Posterior vena cava (tissue), 2 donors: ENCODE data around the gene LRRK1. TPM values are rescaled to one million over a fixed set of nuclear protein-coding genes. Genes with fewer than 3 reads are reported as not detected.
A peak's percentile ranks its signal among the peaks of the same experiment; 100 is the strongest.

ENCODE experiments used
- DNase-seq: peaks from one replicate; pipeline ENCODE4 v3.0.0-alpha.2; 2020; ENCODE audit warnings: low spot score
- intact Hi-C, 2 donors: fragments of 100-400 bp; cut with DNase I; formaldehyde crosslinking; loops; one replicate each; pipeline versions ENCODE4 v1.14.1 to v1.14.2; 2022 to 2023
- long read RNA-seq, 2 donors: library from polyadenylated mRNA; unstranded; transcript quantifications; one replicate each; pipeline ENCODE4 v2.0.0, GENCODE V29; 2020 to 2021
- total RNA-seq, 2 donors: library from RNA; stranded (reverse); fragmentation: NEBNext Ultra II Directional; extraction: Animal tissue kit (Norgen Biotek cat#: 25700); gene quantifications; one replicate each; pipeline ENCODE4 v1.2.1, GENCODE V29; 2021
- donor health status: DM: yes; HTN: yes; CAD: no.
- donor health status: DM: yes; HTN: yes; CAD: no.

LRRK1 gene
- total RNA-seq: 10 to 100 TPM; 22.3 to 24.9 TPM
- long read RNA-seq, donor 1, partial matches to known transcripts: 8 of 16 reads
- long read RNA-seq, donor 1, other reads (novel, unspliced or antisense): 8 of 16 reads
- long read RNA-seq, donor 2, partial matches to known transcripts: 14 of 19 reads
- long read RNA-seq, donor 2, other reads (novel, unspliced or antisense): 5 of 19 reads

- peak; percentile 88 for DNase-seq
- intact Hi-C loops: loop anchor here in 1 of 2 donors (5.0 kb wide), 1 partner anchor 88 kb away; no protein-coding TSS in a partner anchor
These were observed at the start of gene LRRK1 for GRCh38 chr15:100918690-100919480. LRRK1 (plus strand) TSS chr15:100919357; CDS start chr15:100924633, 5,276 bp downstream.

- no peak for DNase-seq
- intact Hi-C loops: loop anchor here in 1 of 2 donors (5.0 kb wide), 1 partner anchor 246 kb away; no protein-coding TSS in a partner anchor
These were observed 46.0 kb upstream of the LRRK1 start for GRCh38 chr15:100873029-100873677.

- DNase-seq: no peak
- intact Hi-C loops: no loop called here
These were observed 43.7 kb upstream of the LRRK1 start for GRCh38 chr15:100875495-100875894.

- no peak for DNase-seq
- intact Hi-C loops: no loop called here
These were observed 43.2 kb upstream of the LRRK1 start for GRCh38 chr15:100875976-100876375.

GRCh38 chr15:100877551-100877950 is 41.6 kb upstream of the LRRK1 start:
- intact Hi-C loops: no loop called here

GRCh38 chr15:100878130-100878529 is 41.0 kb upstream of the LRRK1 start:
- no peak for DNase-seq
- intact Hi-C loops: no loop called here

More at GRCh38 chr15:100877551-100877950, 41.6 kb upstream of the LRRK1 start:
- no peak for DNase-seq

GRCh38 chr15:100878648-100879047 is 40.5 kb upstream of the LRRK1 start:
- intact Hi-C loops: no loop called here
- DNase-seq: no peak

GRCh38 chr15:100879061-100879463 is 40.1 kb upstream of the LRRK1 start:
- no peak for DNase-seq
- intact Hi-C loops: no loop called here

GRCh38 chr15:100879464-100880138 is 39.6 kb upstream of the LRRK1 start, which contains the start of gene ALDH1A3:
ALDH1A3 (plus strand) TSS chr15:100879831; CDS start chr15:100879908, 77 bp downstream.
- intact Hi-C loops: loop anchor here in 1 of 2 donors (10.0 kb wide), 1 partner anchor 245 kb away; no protein-coding TSS in a partner anchor
- DNase-seq: no peak

- no peak for DNase-seq
- intact Hi-C loops: loop anchor here in 1 of 2 donors (10.0 kb wide), 1 partner anchor 246 kb away; no protein-coding TSS in a partner anchor
These were observed 38.8 kb upstream of the LRRK1 start for GRCh38 chr15:100880139-100880896.

- intact Hi-C loops: loop anchor here in 1 of 2 donors (10.0 kb wide), 1 partner anchor 246 kb away; no protein-coding TSS in a partner anchor
- no peak for DNase-seq
These were observed 38.3 kb upstream of the LRRK1 start for GRCh38 chr15:100880897-100881242.

- DNase-seq: no peak
- intact Hi-C loops: loop anchor here in 1 of 2 donors (10.0 kb wide), 1 partner anchor 247 kb away; no protein-coding TSS in a partner anchor
These were observed 37.4 kb upstream of the LRRK1 start for GRCh38 chr15:100881573-100882336.

- no peak for DNase-seq
- intact Hi-C loops: loop anchor here in 1 of 2 donors (10.0 kb wide), 1 partner anchor 250 kb away; no protein-coding TSS in a partner anchor
These were observed 34.0 kb upstream of the LRRK1 start for GRCh38 chr15:100885116-100885515.

- DNase-seq: no peak
- intact Hi-C loops: loop anchor here in 1 of 2 donors (10.0 kb wide), 1 partner anchor 251 kb away; no protein-coding TSS in a partner anchor
These were observed 33.3 kb upstream of the LRRK1 start for GRCh38 chr15:100885811-100886210.

GRCh38 chr15:100887211-100887913 is 31.8 kb upstream of the LRRK1 start:
- peak; percentile 78 for DNase-seq

GRCh38 chr15:100889385-100890050 is 29.6 kb upstream of the LRRK1 start:
- intact Hi-C loops: loop anchor here in 1 of 2 donors (10.0 kb wide), 1 partner anchor 255 kb away; no protein-coding TSS in a partner anchor
- DNase-seq: peak; percentile 91

More at GRCh38 chr15:100887211-100887913, 31.8 kb upstream of the LRRK1 start:
- intact Hi-C loops: loop anchor here in 1 of 2 donors (10.0 kb wide), 1 partner anchor 253 kb away; no protein-coding TSS in a partner anchor
